H1 (cell line): ENCODE measurements around the gene MTHFS. TPM values are rescaled to one million over a fixed set of nuclear protein-coding genes. Genes with fewer than 3 reads are reported as not detected.

Experiments
- CTCF ChIA-PET: fragments of 300-600 bp; sonication (Branson Sonifier 250); formaldehyde crosslinking; loops from one replicate; lab custom pipeline; 2021; ENCODE audit not compliant: partially characterized antibody; lab: Charles Lee
- POLR2A ChIA-PET: fragments of 300-600 bp; sonication (Branson Sonifier 250); formaldehyde crosslinking; loops from one replicate; lab custom pipeline; 2021; ENCODE audit warnings: inconsistent platforms; ENCODE audit not compliant: partially characterized antibody; lab: Charles Lee
- DNase-seq, 2 experiments: peaks; one replicate each; pipeline versions ENCODE4 v3.0.0 to v3.0.0-alpha.2; 2010 to 2022; ENCODE audit warnings: low spot score in 2 of 2, low read depth in 1 of 2, mixed read lengths in 1 of 2
- FAIRE-seq: peaks from 2 replicates; lab custom pipeline; 2011; peaks lifted over from hg19 to GRCh38; lab: Jason Lieb, UNC
- H2AFZ ChIP-seq: 2 replicates; pipeline ENCODE4 v1.8.1; 2012; ENCODE audit warnings: low read length, inconsistent platforms
- H2AK5ac ChIP-seq: 2 replicates; pipeline ENCODE4 v1.6.1; 2013; ENCODE audit warnings: low read depth, low read length
- H2BK120ac ChIP-seq: replicated peaks from 2 replicates; pipeline ENCODE3; 2013; ENCODE audit warnings: low read depth, low read length, inconsistent platforms
- H2BK12ac ChIP-seq: 2 replicates; pipeline ENCODE4 v1.6.1; 2013; ENCODE audit warnings: low read depth, low read length
- H2BK15ac ChIP-seq: 2 replicates; pipeline ENCODE4 v1.6.1; 2013; ENCODE audit warnings: low read length
- H2BK20ac ChIP-seq: 2 replicates; pipeline ENCODE4 v1.6.1; 2013; ENCODE audit warnings: low read length
- H2BK5ac ChIP-seq: 2 replicates; pipeline ENCODE4 v1.6.1; 2013; ENCODE audit warnings: low read depth, low read length
- H3K14ac ChIP-seq: 2 replicates; pipeline ENCODE4 v1.6.1; 2013; ENCODE audit warnings: inconsistent platforms; ENCODE audit not compliant: insufficient read length
- H3K18ac ChIP-seq: 2 replicates; pipeline ENCODE4 v1.6.1; 2013; ENCODE audit warnings: low read length; ENCODE audit errors: extremely low read depth
- H3K23ac ChIP-seq: 2 replicates; pipeline ENCODE4 v1.6.1; 2013; ENCODE audit warnings: inconsistent platforms; ENCODE audit not compliant: insufficient read length
- H3K23me2 ChIP-seq: 2 replicates; pipeline ENCODE4 v1.6.1; 2013; ENCODE audit warnings: low read depth, low read length
- H3K27ac ChIP-seq: 2 replicates; pipeline ENCODE4 v1.6.1; 2011; ENCODE audit warnings: low read depth, low read length, inconsistent platforms
- H3K27me3 ChIP-seq, 4 experiments: replicated peaks in 1 of 4; 1 replicate in 1 of 4; 2 replicates in 3 of 4; pipeline versions ENCODE4 v1.6.1 to v1.8.1; 2011 to 2013; ENCODE audit warnings: low read length in 3 of 4, mild to moderate bottlenecking in 3 of 4, inconsistent platforms in 2 of 4, mixed read lengths in 2 of 4, moderate library complexity in 1 of 4; ENCODE audit not compliant: control insufficient read depth in 3 of 4, insufficient read depth in 3 of 4; ENCODE audit errors: extremely low read depth in 1 of 4
- H3K36me3 ChIP-seq, 4 experiments: 2 replicates each; pipeline versions ENCODE4 v1.6.1 to v1.8.1; 2011 to 2013; ENCODE audit warnings: mild to moderate bottlenecking in 4 of 4, low read length in 3 of 4, moderate library complexity in 2 of 4, control low read depth in 1 of 4, inconsistent platforms in 1 of 4; ENCODE audit not compliant: insufficient read depth in 4 of 4, control insufficient read depth in 2 of 4
- H3K4ac ChIP-seq: replicated peaks from 2 replicates; pipeline ENCODE3; 2013; ENCODE audit warnings: low read length, low read depth, mixed read lengths, inconsistent platforms; ENCODE audit not compliant: insufficient read length
- H3K4me1 ChIP-seq, 4 experiments: replicated peaks in 1 of 4; 1 replicate in 1 of 4; 2 replicates in 3 of 4; pipeline versions ENCODE4 v1.6.1 to v1.8.1; 2011 to 2013; ENCODE audit warnings: low read length in 3 of 4, inconsistent platforms in 2 of 4, mixed read lengths in 1 of 4; ENCODE audit not compliant: insufficient read depth in 4 of 4, control insufficient read depth in 3 of 4
- H3K4me2 ChIP-seq, 2 experiments: 2 replicates each; pipeline versions ENCODE4 v1.6.1 to v1.8.1; 2011 to 2013; ENCODE audit warnings: low read depth in 2 of 2, low read length in 2 of 2, control low read depth in 1 of 2, inconsistent platforms in 1 of 2, mild to moderate bottlenecking in 1 of 2; ENCODE audit not compliant: insufficient read depth in 1 of 2
- H3K4me3 ChIP-seq, 4 experiments: fragments of 200-600, 300-600 bp in 1 of 4; sonication (generic), shearing (Covaris generic), sonication (Bioruptor Twin) in 1 of 4; 2 replicates each; pipeline versions ENCODE4 v1.5.1 to v1.8.1; 2011 to 2016; ENCODE audit warnings: low read length in 4 of 4, low read depth in 3 of 4, control low read depth in 2 of 4, inconsistent platforms in 2 of 4, mild to moderate bottlenecking in 2 of 4, mixed read lengths in 1 of 4, moderate library complexity in 1 of 4; ENCODE audit not compliant: insufficient read depth in 2 of 4; ENCODE audit errors: extremely low read depth in 1 of 4
- H3K56ac ChIP-seq: replicated peaks from 2 replicates; pipeline ENCODE3; 2013; ENCODE audit warnings: low read depth, mild to moderate bottlenecking, mixed read lengths, low read length, inconsistent platforms; ENCODE audit not compliant: insufficient read length
- H3K79me1 ChIP-seq: 2 replicates; pipeline ENCODE4 v1.6.1; 2013; ENCODE audit warnings: low read depth, low read length, control low read depth
- H3K79me2 ChIP-seq, 2 experiments: 2 replicates each; pipeline versions ENCODE4 v1.6.1 to v1.8.1; 2012 to 2013; ENCODE audit warnings: low read length in 2 of 2, mild to moderate bottlenecking in 2 of 2, inconsistent platforms in 1 of 2; ENCODE audit not compliant: insufficient read depth in 2 of 2, control insufficient read depth in 1 of 2
- H3K9ac ChIP-seq, 4 experiments: replicated peaks in 1 of 4; 1 replicate in 1 of 4; 2 replicates in 3 of 4; pipeline versions ENCODE4 v1.6.1 to v1.8.1; 2011 to 2013; ENCODE audit warnings: low read depth in 3 of 4, low read length in 3 of 4, control low read depth in 2 of 4, mild to moderate bottlenecking in 2 of 4, moderate library complexity in 2 of 4, inconsistent platforms in 1 of 4; ENCODE audit errors: extremely low read depth in 1 of 4
- H3K9me3 ChIP-seq, 2 experiments: 2 replicates each; pipeline versions ENCODE4 v1.6.1 to v1.8.1; 2012 to 2013; ENCODE audit warnings: mild to moderate bottlenecking in 2 of 2, moderate library complexity in 2 of 2, control low read depth in 1 of 2, inconsistent platforms in 1 of 2, low read depth in 1 of 2, low read length in 1 of 2, mixed read lengths in 1 of 2; ENCODE audit not compliant: insufficient read depth in 2 of 2
- H4K20me1 ChIP-seq, 2 experiments: replicated peaks in 1 of 2; 2 replicates each; pipeline versions ENCODE3 to v1.8.1; 2011 to 2013; ENCODE audit warnings: inconsistent platforms in 2 of 2, low read length in 2 of 2, mild to moderate bottlenecking in 1 of 2; ENCODE audit not compliant: insufficient read depth in 2 of 2, control insufficient read depth in 1 of 2
- H4K5ac ChIP-seq: 2 replicates; pipeline ENCODE4 v1.6.1; 2013; ENCODE audit warnings: low read length, low read depth, mixed read lengths, inconsistent platforms; ENCODE audit not compliant: insufficient read length
- H4K8ac ChIP-seq: 2 replicates; pipeline ENCODE4 v1.8.0; 2013; ENCODE audit warnings: mild to moderate bottlenecking, moderate library complexity, low read length, inconsistent platforms; ENCODE audit not compliant: insufficient read depth; ENCODE audit errors: extremely low read depth
- H4K91ac ChIP-seq: replicated peaks from 2 replicates; pipeline ENCODE3; 2013; ENCODE audit warnings: low read length, mixed read lengths, inconsistent platforms; ENCODE audit not compliant: insufficient read length
- BCL11A ChIP-seq, 2 experiments: IDR thresholded peaks; one replicate each; pipeline ENCODE4 v1.6.1; 2011; ENCODE audit warnings: low read depth in 2 of 2, low read length in 2 of 2, mild to moderate bottlenecking in 2 of 2
- BRCA1 ChIP-seq: IDR thresholded peaks from 2 replicates; pipeline ENCODE4 v1.6.1; 2012; ENCODE audit warnings: low read depth, low read length, improper control_type of control experiment
- EGR1 ChIP-seq: IDR thresholded peaks from 2 replicates; pipeline ENCODE4 v1.6.1; 2011; ENCODE audit warnings: low read depth, low read length, borderline replicate concordance
- HDAC6 ChIP-seq: IDR thresholded peaks from one replicate; pipeline ENCODE4 v1.7.1; 2012; ENCODE audit warnings: low read depth, mild to moderate bottlenecking, inconsistent platforms, low read length, moderate library complexity
- JUND ChIP-seq: IDR thresholded peaks from 2 replicates; pipeline ENCODE4 v1.6.1; 2011; ENCODE audit warnings: mild to moderate bottlenecking, improper control_type of control experiment, low read length
- KDM4A ChIP-seq: IDR thresholded peaks from one replicate; pipeline ENCODE4 v1.7.1; 2012; ENCODE audit warnings: low read depth, mild to moderate bottlenecking, moderate library complexity, low read length, inconsistent platforms; ENCODE audit not compliant: severe bottlenecking
- RAD21 ChIP-seq, 2 experiments: IDR thresholded peaks in 1 of 2; conservative IDR thresholded peaks in 1 of 2; 2 replicates each; pipeline ENCODE4 v1.6.1; 2011; ENCODE audit warnings: low read depth in 2 of 2, low read length in 2 of 2, improper control_type of control experiment in 1 of 2, inconsistent platforms in 1 of 2, mild to moderate bottlenecking in 1 of 2, moderate library complexity in 1 of 2
- TBP ChIP-seq: IDR thresholded peaks from 2 replicates; pipeline ENCODE4 v1.6.1; 2011; ENCODE audit warnings: low read depth, low read length, improper control_type of control experiment
- WGBS, 2 experiments: shearing (Covaris generic) in 1 of 2; methylation state at CpG; one replicate each; pipeline versions ENCODE4 v1.1.6 to v1.1.7; 2013 to 2015; ENCODE audit warnings: low lambda C conversion rate in 2 of 2, mixed read lengths in 2 of 2, inconsistent platforms in 1 of 2, low coverage in 1 of 2, missing lambda C conversion rate in 1 of 2; ENCODE audit not compliant: insufficient replicate concordance in 2 of 2, insufficient coverage in 1 of 2, insufficient read length in 1 of 2; ENCODE audit errors: extremely low coverage in 1 of 2, missing lambda C conversion rate in 1 of 2; 5-methylcytosine and 5-hydroxymethylcytosine counted together
- polyA plus RNA-seq, 7 experiments: library from polyadenylated mRNA; depleted of rRNA in 3 of 7; stranded (reverse) in 5 of 7; unstranded in 2 of 7; fragments of >200 nt in 5 of 7; fragments of 200-250 nt in 2 of 7; gene quantifications; 1 replicate in 5 of 7; 2 replicates in 1 of 7; 4 replicates in 1 of 7; pipeline versions ENCODE4 v1.2.1 to v1.2.3, GENCODE V29; 2011 to 2013; ENCODE audit warnings: missing spikeins in 2 of 7, mixed read lengths in 2 of 7
- total RNA-seq: library from RNA; stranded (reverse); fragmentation: NEBNext Ultra II Directional; extraction: Animal tissue kit (Norgen Biotek cat#: 25700); gene quantifications from 2 replicates; pipeline ENCODE4 v1.2.1, GENCODE V29; 2021

The MTHFS gene
- total and polyA plus RNA-seq, 2 of the 8 experiments (the other 6 are each of a cell fraction or from before 2014, with no cell fraction given) = 27.3 to 37.2 TPM

DNA sequence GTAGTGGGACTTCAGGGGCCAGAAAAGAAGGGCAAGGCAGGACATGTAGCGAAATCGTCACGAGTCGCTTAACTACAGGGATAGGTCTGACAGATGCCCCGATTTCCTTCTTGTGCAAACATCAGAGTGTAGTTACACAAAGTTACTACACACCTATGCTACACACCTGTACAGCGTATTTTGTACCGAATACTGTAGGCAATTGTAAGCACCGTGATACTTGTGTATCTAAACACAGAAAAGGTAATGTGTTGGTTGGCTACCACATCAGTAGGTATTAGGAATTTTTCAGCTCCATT is 515 bp upstream of the MTHFS start:
- Histone ChIP-seq H2BK120ac (no peak overlapping the region), H3K9ac (peak overlapping the region; percentile 13 to 99 (median 90)), H3K36me3 (no peaks in the 10 kb centered on the region), H2BK12ac (0 out of 2 replicates have a peak overlapping the region, but pooled peaks have one; percentile 62), H2AFZ (peak overlapping the region; percentile 74), H3K4me3 (peak overlapping the region; percentile 62 to 75 (median 72)), H4K5ac (peak overlapping the region; percentile 93), H3K18ac (no peak overlapping the region), H3K23ac (no peak overlapping the region), H3K4ac (peak overlapping the region; percentile 21), H3K14ac (peak overlapping the region; percentile 67), H2BK20ac (no peak overlapping the region), H2BK5ac (no peak overlapping the region; the same call in 1 of the 2 replicates), H3K23me2 (peaks cover 8% of the 10 kb centered on the region), H2AK5ac (no peak overlapping the region), H3K27ac (peak overlapping the region; percentile 92), H3K9me3 (no peaks in the 10 kb centered on the region), H3K79me2 (peaks cover 0 to 29% of the 10 kb centered on the region in 2 experiments; a peak in 2 of 4 replicates), H3K56ac (no peak overlapping the region), H4K91ac (peak overlapping the region; percentile 93), H3K27me3 (no peaks in the 10 kb centered on the region), H4K20me1 (no peaks in the 10 kb centered on the region), H3K4me1 (peaks cover 0 to 3% (median 0%) of the 10 kb centered on the region in 4 experiments; a peak in 2 of 7 replicates), H3K79me1 (no peaks in the 10 kb centered on the region), H4K8ac (peak overlapping the region; percentile 76; the same call in 1 of the 2 replicates), H2BK15ac (no peak overlapping the region), H3K4me2 (peak overlapping the region; percentile 80 to 86)
- DNase-seq (no peak), FAIRE-seq (no peak)
- POLR2A ChIA-PET = interaction anchor here (1.1 to 6.0 kb wide), 5 partner anchors 9 to 42 kb away, joined by 3 to 42 read pairs (median 7); no protein-coding TSS in a partner anchor
- WGBS, 2 experiments = 39% methylated on average over 8 of the region's 8 CpGs; no CpG with 5 or more reads in 1 of the 2 experiments
- TF ChIP-seq EGR1 (no peak), BRCA1 (no peak), RAD21 (IDR thresholded peaks at IDR 0.05 in 1 of 2, conservative IDR thresholded peaks at IDR 0.05 in 1 of 2; ENCODE audit: low read depth in 2 of 2, low read length in 2 of 2) (no peak), BCL11A (IDR thresholded peaks at IDR 0.05; ENCODE audit: low read depth in 2 of 2, low read length in 2 of 2) (no peak), TBP (no peak), HDAC6 (no peak), KDM4A (no peak), JUND (no peak)
- CTCF ChIA-PET = interaction anchor here (0.6 to 1.2 kb wide), 4 partner anchors 11 to 91 kb away, joined by 3 read pairs; no protein-coding TSS in a partner anchor
